Astrocyte (in vitro differentiated cells and primary cell): ENCODE measurements around the gene CDH13. TPM values are rescaled to one million over a fixed set of nuclear protein-coding genes. Genes with fewer than 3 reads are reported as not detected.

ENCODE experiments used
- DNase-seq: peaks from one replicate; pipeline ENCODE4 v3.0.0-alpha.2; 2010; ENCODE audit warnings: low read depth
- FAIRE-seq: peaks from 2 replicates; lab custom pipeline; 2011; peaks lifted over from hg19 to GRCh38; lab: Jason Lieb, UNC
- H2AFZ ChIP-seq: 2 replicates; pipeline ENCODE4 v1.6.0; 2012; ENCODE audit warnings: low read depth, low read length, inconsistent platforms
- H3K27ac ChIP-seq: 2 replicates; pipeline ENCODE4 v1.5.1; 2011; ENCODE audit warnings: low read depth, low read length, inconsistent platforms
- H3K27me3 ChIP-seq: 2 replicates; pipeline ENCODE4 v1.6.0; 2011; ENCODE audit warnings: low read length, inconsistent platforms; ENCODE audit not compliant: insufficient read depth
- H3K36me3 ChIP-seq: 2 replicates; pipeline ENCODE4 v1.5.1; 2011; ENCODE audit warnings: low read length, inconsistent platforms; ENCODE audit not compliant: insufficient read depth
- H3K4me1 ChIP-seq: 2 replicates; pipeline ENCODE4 v1.5.1; 2011; ENCODE audit warnings: low read length, inconsistent platforms; ENCODE audit not compliant: insufficient read depth
- H3K4me2 ChIP-seq: 2 replicates; pipeline ENCODE4 v1.6.0; 2012; ENCODE audit warnings: low read length, inconsistent platforms
- H3K4me3 ChIP-seq: 2 replicates; pipeline ENCODE4 v1.5.1; 2011; ENCODE audit warnings: low read depth, mild to moderate bottlenecking, low read length, inconsistent platforms; ENCODE audit not compliant: insufficient read depth
- H3K79me2 ChIP-seq: 2 replicates; pipeline ENCODE4 v1.6.0; 2012; ENCODE audit warnings: mild to moderate bottlenecking, low read length, inconsistent platforms; ENCODE audit not compliant: insufficient read depth
- H3K9ac ChIP-seq: 2 replicates; pipeline ENCODE4 v1.6.0; 2012; ENCODE audit warnings: mild to moderate bottlenecking, low read length, inconsistent platforms
- H3K9me3 ChIP-seq: 2 replicates; pipeline ENCODE4 v1.5.1; 2012; ENCODE audit warnings: low read depth, mild to moderate bottlenecking, low read length, inconsistent platforms; ENCODE audit not compliant: insufficient read depth
- H4K20me1 ChIP-seq: 2 replicates; pipeline ENCODE4 v1.6.0; 2012; ENCODE audit warnings: low read length, inconsistent platforms; ENCODE audit not compliant: insufficient read depth
- H3K27ac Mint-ChIP-seq: one replicate; pipeline ENCODE4 v1.8.0; 2021; ENCODE audit warnings: mild to moderate bottlenecking, mixed read lengths; ENCODE audit not compliant: unreplicated experiment
- H3K27me3 Mint-ChIP-seq: one replicate; pipeline ENCODE4 v1.8.0; 2021; ENCODE audit warnings: low read depth, mixed read lengths; ENCODE audit not compliant: unreplicated experiment
- H3K36me3 Mint-ChIP-seq: one replicate; pipeline ENCODE4 v1.8.0; 2021; ENCODE audit warnings: low read depth, mixed read lengths; ENCODE audit not compliant: unreplicated experiment
- H3K4me1 Mint-ChIP-seq: one replicate; pipeline ENCODE4 v1.8.0; 2021; ENCODE audit warnings: low read depth, mixed read lengths; ENCODE audit not compliant: unreplicated experiment
- H3K4me3 Mint-ChIP-seq: one replicate; pipeline ENCODE4 v1.8.0; 2021; ENCODE audit warnings: mild to moderate bottlenecking, moderate library complexity, mixed read lengths; ENCODE audit not compliant: unreplicated experiment
- H3K9me3 Mint-ChIP-seq: one replicate; pipeline ENCODE4 v1.8.0; 2021; ENCODE audit warnings: mild to moderate bottlenecking, mixed read lengths; ENCODE audit not compliant: unreplicated experiment
- EZH2 ChIP-seq: IDR thresholded peaks from 2 replicates; pipeline ENCODE4 v1.6.1; 2012; ENCODE audit warnings: mild to moderate bottlenecking, low read length, inconsistent platforms; ENCODE audit not compliant: insufficient read depth
- total RNA-seq: library from RNA; stranded (reverse); gene quantifications from 2 replicates; pipeline ENCODE4 v1.2.1, GENCODE V29; 2021
- TF ChIP-seq, protein P1 (sequence below): IDR thresholded peaks from 2 replicates; pipeline ENCODE4 v1.5.1; 2011; ENCODE audit warnings: low read depth, mild to moderate bottlenecking, inconsistent platforms, low read length, moderate library complexity; ENCODE audit not compliant: insufficient read depth

The CDH13 gene
- total RNA-seq, 1 donor from 2014 or later, result 41.7 TPM

DNA sequence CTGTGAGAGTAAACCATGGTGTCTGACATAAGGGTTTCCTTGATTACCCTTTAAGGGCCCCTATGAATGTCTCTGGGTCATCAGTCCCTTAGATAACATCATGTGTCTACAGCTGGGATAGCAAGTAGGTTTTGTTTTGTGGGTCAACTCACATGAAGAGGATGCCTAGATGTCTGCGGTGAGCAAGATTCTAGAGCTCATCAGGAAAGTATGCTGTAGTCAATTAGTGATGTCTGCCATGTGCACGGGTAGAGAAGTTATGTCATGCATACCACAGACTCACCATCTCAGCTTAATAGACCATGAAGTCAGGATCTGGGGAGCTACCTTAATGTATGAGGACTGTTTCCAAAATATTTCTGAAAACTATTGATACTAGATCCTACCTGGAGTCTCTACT is 57.5 kb downstream of the CDH13 start:
- Mint-ChIP-seq H3K27me3 (peaks cover 2% of the 10 kb centered on the region), H3K4me3 (no peak overlapping the region), H3K4me1 (no peaks in the 10 kb centered on the region), H3K27ac (no peak overlapping the region), H3K9me3 (peaks cover 4% of the 10 kb centered on the region), H3K36me3 (no peaks in the 10 kb centered on the region)
- FAIRE-seq (peak; percentile 58), DNase-seq (peak; percentile 65)
- H3K9me3 ChIP-seq, result no peaks in the 10 kb centered on the region
- no peaks in the 10 kb centered on the region for H3K4me1 ChIP-seq
- no peak overlapping the region for H3K4me2 ChIP-seq
- no peaks in the 10 kb centered on the region for H3K27me3 ChIP-seq
- no peak overlapping the region for H3K27ac ChIP-seq
- no peak overlapping the region for H3K4me3 ChIP-seq
- peaks cover 11% of the 10 kb centered on the region for H3K79me2 ChIP-seq
- H3K9ac ChIP-seq, result no peak overlapping the region
- no peaks in the 10 kb centered on the region for H4K20me1 ChIP-seq
- TF ChIP-seq EZH2, result no peak
- TF ChIP-seq, protein P1, sequence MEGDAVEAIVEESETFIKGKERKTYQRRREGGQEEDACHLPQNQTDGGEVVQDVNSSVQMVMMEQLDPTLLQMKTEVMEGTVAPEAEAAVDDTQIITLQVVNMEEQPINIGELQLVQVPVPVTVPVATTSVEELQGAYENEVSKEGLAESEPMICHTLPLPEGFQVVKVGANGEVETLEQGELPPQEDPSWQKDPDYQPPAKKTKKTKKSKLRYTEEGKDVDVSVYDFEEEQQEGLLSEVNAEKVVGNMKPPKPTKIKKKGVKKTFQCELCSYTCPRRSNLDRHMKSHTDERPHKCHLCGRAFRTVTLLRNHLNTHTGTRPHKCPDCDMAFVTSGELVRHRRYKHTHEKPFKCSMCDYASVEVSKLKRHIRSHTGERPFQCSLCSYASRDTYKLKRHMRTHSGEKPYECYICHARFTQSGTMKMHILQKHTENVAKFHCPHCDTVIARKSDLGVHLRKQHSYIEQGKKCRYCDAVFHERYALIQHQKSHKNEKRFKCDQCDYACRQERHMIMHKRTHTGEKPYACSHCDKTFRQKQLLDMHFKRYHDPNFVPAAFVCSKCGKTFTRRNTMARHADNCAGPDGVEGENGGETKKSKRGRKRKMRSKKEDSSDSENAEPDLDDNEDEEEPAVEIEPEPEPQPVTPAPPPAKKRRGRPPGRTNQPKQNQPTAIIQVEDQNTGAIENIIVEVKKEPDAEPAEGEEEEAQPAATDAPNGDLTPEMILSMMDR, result no peak
- no peak overlapping the region for H2AFZ ChIP-seq
- no peaks in the 10 kb centered on the region for H3K36me3 ChIP-seq

DNA sequence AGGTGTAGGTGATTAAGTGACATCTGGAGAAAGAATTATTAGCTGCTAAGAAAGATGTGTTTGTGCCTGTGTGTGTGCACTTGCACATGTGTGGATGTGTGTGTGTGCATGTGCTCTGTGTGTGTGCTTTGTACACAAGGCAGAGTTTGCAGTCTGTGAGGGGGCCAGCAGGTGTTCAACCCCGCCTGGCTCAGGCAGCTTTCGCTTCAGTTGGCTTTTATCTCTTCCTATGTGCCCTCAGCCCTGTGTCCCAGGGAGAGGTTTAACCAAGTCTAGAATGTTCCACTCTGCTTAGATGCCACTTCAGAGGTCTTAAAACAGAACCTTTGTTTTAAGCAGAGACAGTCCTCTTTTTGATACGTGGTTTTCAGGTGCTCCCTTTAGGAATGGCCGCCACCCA is 58.8 kb downstream of the CDH13 start:
- Histone ChIP-seq H3K4me1 (no peaks in the 10 kb centered on the region), H2AFZ (no peak overlapping the region), H3K27ac (no peak overlapping the region), H4K20me1 (no peaks in the 10 kb centered on the region), H3K27me3 (no peaks in the 10 kb centered on the region), H3K9me3 (no peaks in the 10 kb centered on the region), H3K36me3 (no peaks in the 10 kb centered on the region), H3K4me2 (no peak overlapping the region), H3K9ac (no peak overlapping the region), H3K79me2 (peaks cover 4% of the 10 kb centered on the region), H3K4me3 (no peak overlapping the region)
- no peak overlapping the region for H3K4me3 Mint-ChIP-seq
- H3K4me1 Mint-ChIP-seq, result no peaks in the 10 kb centered on the region
- TF ChIP-seq, protein P1, result no peak
- TF ChIP-seq EZH2, result no peak
- H3K9me3 Mint-ChIP-seq, result peaks cover 4% of the 10 kb centered on the region
- FAIRE-seq, result no peak
- H3K36me3 Mint-ChIP-seq, result no peaks in the 10 kb centered on the region
- no peak for DNase-seq
- peaks cover 2% of the 10 kb centered on the region for H3K27me3 Mint-ChIP-seq
- no peak overlapping the region for H3K27ac Mint-ChIP-seq

DNA sequence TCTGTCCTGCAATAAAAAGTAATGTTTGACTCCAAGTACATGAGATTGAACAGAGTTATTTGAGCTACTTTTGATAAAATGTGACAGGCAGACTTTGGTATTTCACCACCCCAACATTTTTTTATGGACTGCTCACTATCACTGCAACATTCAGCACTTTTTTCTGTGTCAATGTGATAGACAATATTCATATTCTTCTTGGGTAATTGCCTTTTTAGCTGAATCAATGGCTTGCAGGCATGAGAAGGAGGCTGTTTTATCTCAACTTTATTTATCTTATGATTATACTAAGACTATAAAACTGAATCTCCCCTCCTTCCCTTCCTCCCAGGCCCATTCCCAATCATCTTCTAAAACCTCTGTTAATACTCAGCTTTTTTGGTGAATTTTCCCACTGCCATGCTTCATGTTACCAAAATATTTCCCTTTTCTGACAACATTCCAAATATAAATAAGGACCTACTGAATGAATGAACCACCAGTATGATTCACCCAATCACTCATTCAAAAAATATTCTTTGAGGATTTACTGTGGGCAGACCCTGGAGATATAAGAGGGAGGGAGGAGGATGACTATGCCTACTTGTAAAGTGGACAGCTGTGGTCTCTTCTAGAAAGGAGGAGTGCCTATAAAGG is 67.6 kb downstream of the CDH13 start:
- H3K9me3 ChIP-seq, result no peaks in the 10 kb centered on the region
- no peaks in the 10 kb centered on the region for H4K20me1 ChIP-seq
- peak; percentile 79 for DNase-seq
- peaks cover 22% of the 10 kb centered on the region for H3K79me2 ChIP-seq
- Mint-ChIP-seq H3K4me1 (peaks cover 5% of the 10 kb centered on the region), H3K36me3 (no peaks in the 10 kb centered on the region), H3K27me3 (peaks cover 8% of the 10 kb centered on the region), H3K4me3 (no peak overlapping the region), H3K27ac (no peak overlapping the region), H3K9me3 (no peaks in the 10 kb centered on the region)
- no peak overlapping the region for H2AFZ ChIP-seq
- H3K4me3 ChIP-seq, result no peak overlapping the region
- peaks cover 21% of the 10 kb centered on the region for H3K4me1 ChIP-seq
- TF ChIP-seq, protein P1, result no peak
- no peak for TF ChIP-seq EZH2
- peak overlapping the region; percentile 27 for H3K4me2 ChIP-seq
- peak; percentile 32 for FAIRE-seq
- H3K27me3 ChIP-seq, result no peaks in the 10 kb centered on the region
- H3K36me3 ChIP-seq, result no peaks in the 10 kb centered on the region
- peak overlapping the region; percentile 54 for H3K27ac ChIP-seq
- H3K9ac ChIP-seq, result no peak overlapping the region
